CD4-positive, alpha-beta T cell treated with Interleukin-15 for 1 hour (primary cell): ENCODE results near the gene KCNK2.
"Not testable (repeated sequence)": the region's sequence is repeated elsewhere in the genome, so short reads cannot be mapped to it uniquely, and the experiment has no call there.

Experiments used
- DNase-seq: peaks from one replicate; pipeline ENCODE4 v3.0.0-alpha.2; 2020

Gene KCNK2

GRCh38 chr1:215163144-215163543 lies 80.6 kb downstream of the KCNK2 start:
- DNase-seq: not testable (repeated sequence)

GRCh38 chr1:215166886-215167285 lies 84.3 kb downstream of the KCNK2 start:
- no peak for DNase-seq

GRCh38 chr1:215181518-215181917 lies 99.0 kb downstream of the KCNK2 start:
- no peak for DNase-seq

- no peak for DNase-seq
Observed at GRCh38 chr1:215185067-215185620, 102.6 kb downstream of the KCNK2 start.

GRCh38 chr1:215188302-215188950 lies 105.9 kb downstream of the KCNK2 start:
- DNase-seq: no peak

- no peak for DNase-seq
Observed at GRCh38 chr1:215192306-215192705, 109.8 kb downstream of the KCNK2 start.

GRCh38 chr1:215198021-215198420 lies 115.5 kb downstream of the KCNK2 start:
- no peak for DNase-seq

GRCh38 chr1:215200121-215200520 lies 117.6 kb downstream of the KCNK2 start:
- no peak for DNase-seq

- DNase-seq: no peak
Observed at GRCh38 chr1:215201283-215201682, 118.7 kb downstream of the KCNK2 start.

- DNase-seq: no peak
Observed at GRCh38 chr1:215202868-215203267, 120.3 kb downstream of the KCNK2 start.

GRCh38 chr1:215210167-215210566 lies 127.6 kb downstream of the KCNK2 start:
- no peak for DNase-seq

- no peak for DNase-seq
Observed at GRCh38 chr1:215215846-215216245, 133.3 kb downstream of the KCNK2 start.

- DNase-seq: no peak
Observed at GRCh38 chr1:215219372-215219771, 136.8 kb downstream of the KCNK2 start.

- DNase-seq: no peak
Observed at GRCh38 chr1:215220346-215220745, 137.8 kb downstream of the KCNK2 start.

GRCh38 chr1:215226757-215227156 lies 144.2 kb downstream of the KCNK2 start:
- no peak for DNase-seq

GRCh38 chr1:215228193-215228592 lies 145.7 kb downstream of the KCNK2 start:
- DNase-seq: no peak

- DNase-seq: no peak
Observed at GRCh38 chr1:215241451-215241850, 158.9 kb downstream of the KCNK2 start.

- DNase-seq: no peak
Observed at GRCh38 chr1:215243345-215244054, 161.0 kb downstream of the KCNK2 start.

GRCh38 chr1:215250913-215251312 lies 168.4 kb downstream of the KCNK2 start:
- no peak for DNase-seq

- no peak for DNase-seq
Observed at GRCh38 chr1:215251428-215251827, 168.9 kb downstream of the KCNK2 start.

- no peak for DNase-seq
Observed at GRCh38 chr1:215252164-215252563, 169.6 kb downstream of the KCNK2 start.

- no peak for DNase-seq
Observed at GRCh38 chr1:215256936-215257679, 174.6 kb downstream of the KCNK2 start.

GRCh38 chr1:215260711-215261110 lies 178.2 kb downstream of the KCNK2 start:
- no peak for DNase-seq

- DNase-seq: no peak
Observed at GRCh38 chr1:215262106-215262505, 179.6 kb downstream of the KCNK2 start.
